Caki2 (cell line): Measurements from ENCODE around the gene CFDP1. TPM values are rescaled to one million over a fixed set of nuclear protein-coding genes. Genes with fewer than 3 reads are reported as not detected.
A peak's percentile ranks its signal among the peaks of the same experiment; 100 is the strongest.

Experiments used
- DNase-seq: peaks from one replicate; pipeline ENCODE4 v3.0.0-alpha.2; 2015; ENCODE audit warnings: low read depth
- in situ Hi-C: cut with HindIII; loops from 2 replicates; pipeline ENCODE4 v1.10.0; 2016; ENCODE audit warnings: low sequenced_read_pairs, low pct_unique_long_range_greater_than_20kb, mixed read lengths
- total RNA-seq: library from RNA; depleted of rRNA; stranded (reverse); fragments of >200 nt; shearing (Covaris generic); gene quantifications from 2 replicates; pipeline ENCODE4 v1.2.3, GENCODE V29; 2014; ENCODE audit warnings: low replicate concordance

Gene CFDP1
- total RNA-seq, 1 experiment from 2014 or later: 64.6 TPM

DNA sequence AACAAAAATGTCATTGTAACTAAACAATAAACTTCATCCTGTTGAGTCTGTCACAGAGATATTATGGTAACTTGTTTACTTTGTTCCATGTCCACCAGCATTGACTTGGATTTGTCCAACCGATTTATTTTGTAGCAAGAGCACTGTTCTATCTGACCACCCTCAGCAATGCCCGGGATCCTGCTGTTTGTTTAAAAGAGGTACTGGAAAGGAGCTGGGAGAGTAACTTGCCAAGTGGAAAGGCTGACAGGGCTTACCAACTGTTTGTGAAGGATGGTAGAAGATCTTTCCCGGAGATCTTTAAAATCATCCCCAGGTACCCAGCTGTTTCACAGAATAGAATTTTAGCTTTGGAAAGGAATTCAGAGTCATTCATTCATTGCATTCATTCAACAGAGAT is 122.8 kb downstream of the CFDP1 start:
- DNase-seq: no peak
- in situ Hi-C loops: no loop called here

DNA sequence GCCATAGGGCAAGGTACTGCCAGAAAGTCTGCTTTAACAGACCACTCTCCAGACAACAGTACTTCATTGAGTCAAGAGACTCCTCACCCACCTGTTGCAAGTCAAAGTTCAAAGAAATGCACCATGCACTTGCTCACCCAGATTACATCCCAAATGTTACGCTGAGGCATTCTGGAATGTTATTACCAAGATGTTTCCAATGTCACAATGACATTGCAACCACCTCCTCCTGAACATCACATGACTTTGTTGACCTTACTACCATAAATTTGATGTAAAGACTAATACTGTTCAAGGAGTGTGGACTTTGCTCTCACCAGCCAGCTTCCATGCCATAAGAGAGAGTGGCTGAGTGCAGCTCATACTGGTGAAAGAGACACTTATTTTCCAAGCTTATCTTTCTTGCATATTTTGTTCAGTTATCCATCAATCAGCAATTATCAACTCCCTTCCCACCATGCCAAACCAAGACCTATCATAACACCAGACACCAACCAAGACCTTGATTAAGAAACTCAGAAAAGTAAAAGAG is 123.3 kb downstream of the CFDP1 start:
- DNase-seq: peak; percentile 49
- in situ Hi-C loops: no loop called here

DNA sequence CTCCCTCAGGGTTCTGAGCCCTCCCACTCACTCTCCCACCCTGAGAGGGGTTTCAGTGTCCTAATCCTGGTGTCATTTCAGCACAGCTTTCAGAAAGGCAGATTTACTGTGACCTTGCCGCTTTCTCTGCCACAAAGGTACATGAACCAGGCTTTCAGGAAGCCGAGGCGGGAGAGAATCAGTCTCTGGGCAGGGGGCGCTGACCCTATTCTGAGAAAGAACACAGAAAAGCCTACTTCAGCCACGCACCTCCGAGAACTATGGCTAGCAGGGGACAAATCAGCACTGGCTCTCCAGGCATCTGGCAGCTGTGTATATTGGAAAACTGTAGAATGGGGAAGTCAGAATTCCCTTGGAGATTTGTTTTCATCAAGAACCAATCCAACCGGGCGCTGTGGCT is 124.1 kb downstream of the CFDP1 start:
- in situ Hi-C loops: no loop called here
- no peak for DNase-seq

DNA sequence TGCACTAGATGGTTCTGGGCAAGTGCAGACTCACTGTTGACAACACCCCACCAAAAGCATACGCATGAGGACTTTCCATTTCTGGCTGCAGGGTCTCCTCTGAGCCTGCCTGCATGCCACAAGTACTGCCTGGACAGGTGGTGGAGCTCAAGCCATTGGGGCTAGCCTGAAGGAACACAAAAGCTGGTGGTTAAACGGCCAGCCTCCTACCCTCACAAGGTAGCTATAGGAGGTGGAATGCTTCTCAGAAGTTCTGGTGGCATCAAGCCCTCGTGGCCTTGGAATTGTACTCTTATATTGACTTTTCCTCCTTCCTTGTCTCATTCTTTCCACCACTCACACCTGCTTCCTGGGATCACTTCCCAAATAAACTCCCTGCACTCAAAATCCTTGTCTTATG is 125.3 kb downstream of the CFDP1 start:
- in situ Hi-C loops: no loop called here
- DNase-seq: no peak

DNA sequence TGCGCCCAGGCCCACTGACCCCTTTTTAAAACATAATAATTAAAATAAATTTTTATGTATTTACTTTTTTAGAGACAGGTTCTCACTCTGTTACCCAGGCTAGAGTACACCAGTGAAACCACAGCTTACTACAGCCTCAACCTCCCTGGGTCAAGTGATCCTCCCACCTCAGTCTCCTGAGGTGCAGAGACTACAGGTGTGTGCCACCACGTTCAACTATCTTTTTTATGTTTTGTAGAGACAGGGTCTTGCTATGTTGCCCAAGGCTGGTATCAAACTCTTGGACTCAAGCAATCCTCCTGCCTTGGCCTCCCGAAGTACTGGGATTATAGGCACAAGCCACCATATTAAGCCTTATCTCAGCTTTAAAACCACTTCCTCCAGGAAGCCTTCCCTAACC is 125.8 kb downstream of the CFDP1 start:
- DNase-seq: no peak
- in situ Hi-C loops: no loop called here

DNA sequence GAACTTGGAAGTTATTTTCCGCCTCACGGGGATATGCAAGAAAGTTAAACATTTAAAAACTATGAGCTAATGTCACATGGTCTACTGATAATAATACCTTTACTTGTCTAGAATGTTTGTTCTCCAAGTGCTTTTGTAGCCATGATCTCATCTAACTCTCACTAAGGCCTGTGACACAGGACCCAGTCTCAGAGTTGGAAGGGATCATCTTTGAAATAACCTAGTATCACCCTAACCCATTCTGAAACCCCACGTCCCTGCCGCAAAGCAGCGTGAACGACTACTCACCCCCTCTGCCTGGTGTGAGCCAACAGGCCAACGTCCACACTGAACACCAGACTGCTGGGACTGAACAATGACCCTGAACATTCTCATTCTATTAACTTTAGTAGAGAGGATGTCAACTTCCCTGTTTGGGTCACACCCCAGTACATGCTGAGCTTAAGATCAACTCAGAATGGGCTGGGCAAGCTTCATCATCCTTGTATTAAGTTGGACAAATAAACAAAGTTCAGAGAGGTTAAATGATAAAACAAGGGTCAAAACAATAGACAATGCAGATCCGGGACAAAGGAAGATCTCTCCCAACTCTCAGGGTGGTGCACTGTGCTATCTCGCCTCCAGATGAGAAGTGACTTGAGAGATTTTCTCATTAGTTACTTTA is 127.1 kb downstream of the CFDP1 start:
- peak; percentile 79 for DNase-seq
- in situ Hi-C loops: no loop called here

DNA sequence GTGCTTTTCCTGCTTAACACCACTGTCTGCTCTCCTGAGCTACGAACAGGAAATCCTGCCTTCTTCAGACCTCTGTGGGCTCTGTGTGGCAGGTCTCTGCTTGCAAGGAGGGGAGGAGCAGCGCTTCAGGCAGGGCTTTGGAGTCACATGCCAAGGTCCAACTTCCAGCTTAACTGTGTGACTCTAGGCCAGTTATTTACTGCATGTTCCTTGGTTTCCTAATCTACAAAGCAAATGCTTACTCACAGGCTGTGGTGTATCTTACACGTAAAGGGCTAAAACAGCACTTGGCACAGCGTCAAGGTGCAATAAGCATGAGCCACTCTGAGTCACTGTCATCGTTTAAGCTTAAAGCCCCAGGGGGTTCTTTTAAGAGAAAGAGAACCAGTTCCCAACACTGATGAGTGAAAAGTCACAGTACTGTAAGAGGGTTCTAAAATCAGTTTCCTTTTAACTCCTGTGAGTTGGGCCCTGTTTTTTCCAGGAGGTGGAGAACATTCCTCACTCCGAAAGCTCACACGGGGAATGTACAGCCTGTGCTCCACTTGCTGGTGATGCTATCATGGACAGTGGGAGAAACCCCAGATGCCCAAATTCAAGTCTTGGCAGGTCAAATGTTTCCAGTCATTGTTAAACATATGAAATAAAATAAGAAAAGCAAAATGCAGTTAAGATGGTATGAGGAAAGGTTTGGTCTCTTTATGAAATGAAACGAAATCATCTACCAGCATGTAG is 127.8 kb downstream of the CFDP1 start:
- peak; percentile 98 for DNase-seq
- in situ Hi-C loops: no loop called here

DNA sequence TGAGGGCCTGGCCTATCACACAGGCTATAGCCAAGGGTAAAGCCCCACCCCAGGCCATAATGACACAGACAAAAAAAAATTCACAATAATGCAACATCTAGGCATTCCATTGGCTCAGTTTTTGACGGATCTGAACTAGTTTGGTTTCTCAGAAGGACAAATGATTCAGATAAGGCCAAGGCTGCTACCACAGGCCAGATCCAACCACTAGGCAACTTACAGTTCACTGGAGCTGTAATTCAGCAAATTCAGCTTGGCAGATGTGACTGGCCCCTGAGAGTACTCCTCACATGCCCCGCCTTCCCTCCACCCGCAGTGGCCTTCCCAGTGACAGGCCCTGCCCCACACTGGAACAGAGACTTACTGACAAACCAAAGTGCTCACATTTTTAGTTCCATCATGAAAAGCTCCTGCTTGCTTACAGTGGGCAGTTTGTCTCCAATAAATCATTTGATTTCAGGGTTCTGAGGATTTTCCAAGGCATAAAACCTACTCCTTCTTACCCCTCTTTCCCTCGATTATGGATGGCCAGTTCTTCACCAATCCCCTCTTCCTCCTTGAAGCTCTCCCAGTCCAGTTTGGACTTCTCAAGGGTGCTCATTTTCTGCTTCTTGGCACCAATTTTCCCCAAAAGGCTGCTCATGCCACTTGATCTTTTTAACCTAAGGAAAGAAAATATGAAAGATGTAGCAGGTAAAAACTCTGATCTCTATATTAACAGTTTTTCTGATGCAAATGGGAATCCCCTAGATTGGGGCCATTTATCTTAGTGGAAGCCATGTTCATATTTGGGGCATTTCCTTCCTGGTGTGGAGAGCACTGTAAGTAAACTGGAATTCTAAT is 128.6 kb downstream of the CFDP1 start:
- DNase-seq: peak; percentile 74
- in situ Hi-C loops: no loop called here

DNA sequence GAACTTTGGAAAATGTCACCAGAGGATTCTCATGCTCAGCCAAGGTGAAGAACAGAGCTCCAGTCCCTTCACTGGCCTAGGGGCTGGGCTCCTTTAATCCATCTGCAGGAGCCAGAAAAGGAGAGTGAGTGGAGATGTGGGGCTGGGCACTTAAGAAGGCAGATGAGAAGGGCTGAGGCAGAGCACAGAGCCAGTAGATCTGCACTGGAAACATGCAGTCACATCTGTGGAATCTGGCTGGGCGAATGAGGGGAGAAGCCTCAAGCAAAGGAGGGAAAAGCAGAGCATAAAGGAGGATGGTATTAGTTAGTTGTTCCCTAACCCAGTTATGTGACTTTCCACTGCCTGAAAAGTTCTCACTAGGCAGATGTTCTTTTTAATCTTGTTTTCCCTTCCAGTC is 131.5 kb downstream of the CFDP1 start:
- in situ Hi-C loops: no loop called here
- no peak for DNase-seq

DNA sequence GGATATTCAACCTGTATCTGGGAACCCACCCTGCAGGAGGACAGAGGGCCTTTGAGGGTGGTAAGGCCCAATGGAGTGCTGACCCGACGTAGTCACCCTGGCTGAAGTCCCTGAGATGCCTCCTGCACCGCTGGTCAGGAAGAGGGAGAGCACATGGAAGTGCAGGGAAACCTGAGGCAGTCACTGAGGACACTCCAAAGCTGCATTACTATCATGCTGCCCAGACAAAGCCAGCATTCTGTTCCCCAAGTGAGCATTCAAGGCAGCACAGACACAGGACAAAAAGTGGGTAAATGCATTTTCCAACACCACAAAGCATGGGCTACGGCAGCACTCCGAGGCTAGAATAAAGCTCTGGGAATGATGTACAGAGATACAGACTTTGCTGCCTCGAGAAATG is 135.0 kb downstream of the CFDP1 start:
- in situ Hi-C loops: no loop called here
- DNase-seq: no peak

DNA sequence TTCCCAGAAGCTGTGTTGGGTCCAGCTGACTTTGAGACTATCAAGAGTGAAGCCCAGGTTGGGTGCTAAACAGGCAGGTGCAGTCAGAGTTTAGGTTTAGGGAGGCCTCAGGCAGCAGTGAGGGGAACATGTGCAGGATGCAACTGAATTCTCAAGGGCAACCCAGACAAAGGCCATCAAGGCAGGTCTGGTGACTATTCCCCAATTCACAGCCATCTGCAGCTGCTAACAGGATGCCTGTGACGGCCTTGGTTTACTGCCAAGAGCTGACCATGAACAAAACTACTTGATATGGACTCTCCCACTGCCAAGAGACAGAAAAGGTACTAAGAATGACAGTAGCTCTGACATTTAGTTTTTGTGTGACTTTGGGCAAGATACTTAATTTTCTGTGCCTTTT is 136.7 kb downstream of the CFDP1 start:
- in situ Hi-C loops: no loop called here
- no peak for DNase-seq

DNA sequence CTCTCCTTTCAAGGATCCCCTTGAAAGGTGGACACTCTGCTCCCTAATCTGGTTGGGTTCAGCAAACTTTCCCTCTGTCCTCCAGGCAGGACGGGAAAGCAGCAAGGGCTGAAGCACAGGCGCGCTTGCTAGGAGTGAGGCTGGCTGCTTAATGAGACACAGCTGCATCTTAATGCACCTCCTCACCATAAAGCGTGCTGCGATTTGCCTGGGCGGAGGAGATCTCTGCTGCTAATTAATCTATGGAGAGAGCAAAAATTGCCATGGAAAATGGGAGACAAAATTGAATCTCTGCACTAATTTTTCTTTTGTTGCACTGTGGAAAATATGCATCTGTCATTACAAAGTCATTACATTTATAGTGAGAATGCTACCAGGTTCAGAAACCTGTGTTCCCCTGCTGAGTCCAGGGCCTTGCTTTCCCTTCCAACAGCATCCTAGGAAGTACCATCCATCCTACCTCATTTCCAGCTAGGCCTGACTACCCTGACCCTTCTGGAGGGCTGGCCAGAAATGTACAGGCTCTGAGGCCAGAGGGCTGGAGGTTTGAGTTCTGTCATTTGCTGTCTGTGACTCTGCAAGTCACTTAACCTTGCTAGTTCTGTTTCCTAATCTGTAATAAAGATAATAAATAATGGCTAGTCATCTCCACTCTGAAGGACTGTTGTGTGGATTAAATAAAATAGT is 138.4 kb downstream of the CFDP1 start:
- in situ Hi-C loops: no loop called here
- no peak for DNase-seq

DNA sequence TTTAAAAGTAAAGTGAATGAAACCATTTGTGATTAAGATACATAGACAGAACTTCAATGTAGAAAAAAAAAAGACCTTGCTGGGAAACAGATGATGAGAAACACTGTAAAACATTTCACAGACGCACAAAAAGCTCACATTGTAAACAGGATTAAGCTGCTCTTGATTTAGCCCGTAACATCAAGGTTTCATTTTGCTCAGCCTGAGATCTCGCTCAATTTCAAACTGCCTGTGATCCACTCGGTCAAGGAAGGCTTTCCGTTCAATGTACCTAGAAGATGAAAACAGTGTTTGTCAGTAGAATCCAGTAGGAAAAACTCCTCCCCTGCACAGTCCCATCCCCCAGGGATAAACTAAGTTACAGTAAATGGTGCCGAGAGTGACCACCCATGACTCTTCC is 139.5 kb downstream of the CFDP1 start:
- DNase-seq: no peak
- in situ Hi-C loops: no loop called here

DNA sequence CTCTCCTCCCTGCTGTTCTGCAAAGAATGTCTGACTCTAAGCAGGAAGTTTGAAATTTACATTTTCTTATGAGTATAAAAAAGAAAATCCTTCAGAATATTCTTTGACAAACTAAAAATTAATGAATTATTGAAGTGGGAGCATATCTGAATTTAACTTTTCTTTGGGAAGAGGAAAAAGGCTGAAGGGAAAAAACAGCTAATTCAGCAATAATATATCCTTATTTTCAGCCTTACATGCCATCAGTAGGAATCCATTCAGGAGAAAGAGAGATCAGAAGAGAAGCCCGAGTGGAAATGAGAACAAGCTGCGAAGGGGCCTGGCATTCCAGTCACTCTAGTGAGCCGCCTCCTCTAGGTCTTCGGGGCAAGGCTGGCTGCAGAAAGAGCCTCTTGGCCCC is 140.1 kb downstream of the CFDP1 start:
- in situ Hi-C loops: no loop called here
- no peak for DNase-seq

DNA sequence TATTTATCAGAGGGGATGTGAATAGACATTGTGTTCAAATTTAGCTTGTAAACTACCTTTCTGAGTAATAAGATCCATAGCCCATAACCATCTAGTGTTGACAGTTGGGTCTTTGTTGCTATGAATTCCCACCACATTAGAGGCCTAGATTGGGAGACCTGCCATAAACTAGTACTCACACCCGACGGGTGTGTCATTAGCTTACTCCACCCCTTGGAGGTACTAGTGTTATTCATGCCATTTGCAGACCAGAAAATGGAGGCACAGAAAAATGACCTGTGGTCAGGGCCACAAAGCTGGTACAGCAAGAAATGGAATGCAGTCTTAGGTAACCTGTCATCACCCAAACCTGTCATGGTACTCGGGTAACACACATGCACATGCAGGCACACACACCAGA is 140.6 kb downstream of the CFDP1 start:
- in situ Hi-C loops: no loop called here
- DNase-seq: no peak

DNA sequence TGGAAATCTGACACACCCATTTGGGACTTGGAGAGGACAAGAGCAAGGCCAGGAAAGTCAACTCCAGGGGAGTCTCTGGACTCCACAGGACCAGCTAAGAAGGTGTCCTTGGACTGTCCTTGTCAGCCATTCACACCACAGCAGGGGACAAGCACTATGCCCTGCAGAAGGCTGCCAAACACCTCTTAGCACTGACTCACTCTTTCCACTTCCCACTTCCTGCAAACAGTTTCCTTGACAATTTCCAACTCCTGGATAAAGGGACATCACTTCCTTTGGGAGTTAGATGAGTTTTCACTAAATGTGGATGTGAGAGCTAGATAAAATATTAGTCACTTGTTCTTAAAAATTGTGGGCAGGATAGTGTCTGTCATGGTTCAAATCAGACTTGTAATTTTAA is 144.1 kb downstream of the CFDP1 start:
- DNase-seq: no peak
- in situ Hi-C loops: no loop called here

DNA sequence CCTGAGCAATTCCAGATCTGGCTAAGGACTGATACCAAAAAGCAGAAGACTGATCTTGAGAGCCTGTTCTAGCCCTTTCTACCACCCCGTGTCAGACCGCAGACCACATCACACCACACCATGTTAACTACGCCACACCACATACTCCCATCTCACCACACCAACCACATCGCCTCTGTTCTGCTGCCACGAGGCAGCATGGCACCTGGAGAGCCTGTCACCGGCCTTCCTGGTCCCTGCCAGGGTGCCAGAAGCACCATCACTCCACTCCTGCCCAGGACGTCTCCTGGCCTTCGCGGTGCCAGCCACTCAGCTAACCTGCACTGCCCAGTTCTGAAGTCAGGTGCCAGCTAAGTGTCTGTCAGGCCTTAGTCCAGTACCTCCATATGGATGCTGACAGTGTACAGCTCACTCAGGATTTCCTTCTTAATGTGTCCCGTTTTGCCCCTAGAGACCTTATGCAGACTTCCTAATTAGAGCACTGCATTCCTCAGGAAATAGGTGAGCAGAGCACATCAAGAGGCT is 144.6 kb downstream of the CFDP1 start:
- in situ Hi-C loops: no loop called here
- DNase-seq: no peak

DNA sequence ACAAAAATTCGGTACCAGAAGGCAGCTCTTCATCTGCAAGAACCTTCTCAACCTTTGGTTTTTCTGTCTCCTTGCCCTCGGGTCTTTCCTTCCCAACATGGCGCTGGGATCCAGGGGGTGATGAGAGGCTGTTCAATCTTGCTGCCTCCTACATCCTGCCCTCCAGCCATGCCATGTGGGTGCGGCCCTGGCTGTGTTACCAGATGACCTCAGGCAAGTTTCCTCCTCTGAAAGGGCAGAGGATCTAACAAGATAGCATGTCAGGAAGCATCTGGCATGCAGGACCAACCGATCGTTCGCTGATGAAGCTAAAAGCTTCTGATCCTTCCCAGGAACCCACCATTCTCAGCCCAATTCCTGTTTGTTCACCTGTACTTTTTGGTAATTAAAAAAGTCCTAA is 145.1 kb downstream of the CFDP1 start:
- no peak for DNase-seq
- in situ Hi-C loops: no loop called here
